IPS-20b (cell line): ENCODE data around the gene NR1H2.

Source experiments
- H3K27ac ChIP-seq: one replicate; pipeline ENCODE4 v1.5.1; 2013; ENCODE audit warnings: low read length
- H3K27me3 ChIP-seq: 2 replicates; pipeline ENCODE4 v1.6.1; 2013; ENCODE audit warnings: mild to moderate bottlenecking, low read length, inconsistent platforms; ENCODE audit not compliant: insufficient read depth
- H3K36me3 ChIP-seq: 2 replicates; pipeline ENCODE4 v1.6.1; 2013; ENCODE audit warnings: low read depth, mild to moderate bottlenecking, inconsistent platforms, low read length, moderate library complexity; ENCODE audit not compliant: insufficient read depth
- H3K4me1 ChIP-seq: 2 replicates; pipeline ENCODE4 v1.6.1; 2013; ENCODE audit warnings: mild to moderate bottlenecking, control low read depth, inconsistent platforms, low read length, moderate library complexity; ENCODE audit not compliant: insufficient read depth
- H3K4me3 ChIP-seq: 2 replicates; pipeline ENCODE4 v1.5.1; 2013; ENCODE audit warnings: mild to moderate bottlenecking, low read length, inconsistent platforms
- H3K9ac ChIP-seq: 2 replicates; pipeline ENCODE4 v1.6.1; 2013; ENCODE audit warnings: low read depth, mild to moderate bottlenecking, inconsistent platforms, low read length, moderate library complexity
- H3K9me3 ChIP-seq: 2 replicates; pipeline ENCODE4 v1.6.1; 2013; ENCODE audit warnings: mild to moderate bottlenecking, low read depth, low read length, inconsistent platforms; ENCODE audit not compliant: insufficient read depth

NR1H2 gene

DNA sequence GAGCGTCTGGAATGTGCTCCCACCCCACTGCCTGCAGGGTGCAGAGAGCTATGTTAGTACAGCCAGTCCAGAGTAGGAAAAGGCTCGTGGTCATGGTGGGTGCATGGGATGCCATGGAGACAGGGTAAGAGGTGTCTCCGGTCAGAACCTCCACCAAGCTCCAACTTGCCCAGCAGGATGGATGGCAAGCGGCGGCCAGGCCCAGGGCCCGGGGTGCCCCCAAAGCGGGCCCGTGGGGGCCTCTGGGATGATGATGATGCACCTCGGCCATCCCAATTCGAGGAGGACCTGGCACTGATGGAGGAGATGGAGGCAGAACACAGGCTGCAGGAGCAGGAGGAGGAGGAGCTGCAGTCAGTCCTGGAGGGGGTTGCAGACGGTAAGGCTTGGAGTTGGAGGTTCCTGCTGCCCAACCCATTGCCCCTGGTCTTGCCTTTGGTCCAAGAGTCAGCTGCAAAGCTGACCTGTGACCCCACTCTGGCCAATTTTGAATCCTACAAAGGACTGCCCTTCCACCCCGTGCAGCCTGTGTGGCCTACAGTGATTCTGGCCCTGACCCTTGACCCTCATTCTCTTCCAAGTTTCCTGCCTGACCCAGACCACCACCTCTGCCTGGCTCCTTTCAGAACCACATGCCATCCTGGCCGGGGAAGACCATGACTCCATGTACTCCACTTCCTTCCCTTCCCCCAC lies 22.6 kb downstream of the NR1H2 start:
- Histone ChIP-seq H3K9ac (no peak overlapping the region), H3K36me3 (peaks cover 36% of the 10 kb centered on the region), H3K27ac (no peak overlapping the region), H3K4me3 (no peak overlapping the region), H3K9me3 (no peaks in the 10 kb centered on the region), H3K4me1 (no peaks in the 10 kb centered on the region), H3K27me3 (no peaks in the 10 kb centered on the region)

DNA sequence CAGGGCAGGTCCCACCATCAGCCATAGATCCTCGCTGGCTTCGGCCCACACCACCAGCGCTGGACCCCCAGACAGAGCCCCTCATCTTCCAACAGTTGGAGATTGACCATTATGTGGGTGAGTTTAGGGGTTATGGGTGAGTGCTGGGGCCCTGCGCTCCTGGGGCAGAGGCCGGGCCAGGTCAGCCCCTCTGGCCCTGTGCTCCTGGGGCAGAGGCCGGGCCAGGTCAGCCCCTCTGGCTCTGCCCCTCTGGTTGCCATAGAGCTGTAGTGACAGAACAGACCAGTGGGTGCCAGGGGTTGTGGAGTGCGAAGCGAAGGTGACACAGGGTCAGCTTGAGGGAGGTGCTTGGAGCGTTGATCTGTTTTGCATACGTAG lies 23.1 kb downstream of the NR1H2 start:
- Histone ChIP-seq H3K27me3 (no peaks in the 10 kb centered on the region), H3K9me3 (no peaks in the 10 kb centered on the region), H3K9ac (no peak overlapping the region), H3K4me1 (no peaks in the 10 kb centered on the region), H3K4me3 (no peak overlapping the region), H3K36me3 (peaks cover 36% of the 10 kb centered on the region), H3K27ac (no peak overlapping the region)

DNA sequence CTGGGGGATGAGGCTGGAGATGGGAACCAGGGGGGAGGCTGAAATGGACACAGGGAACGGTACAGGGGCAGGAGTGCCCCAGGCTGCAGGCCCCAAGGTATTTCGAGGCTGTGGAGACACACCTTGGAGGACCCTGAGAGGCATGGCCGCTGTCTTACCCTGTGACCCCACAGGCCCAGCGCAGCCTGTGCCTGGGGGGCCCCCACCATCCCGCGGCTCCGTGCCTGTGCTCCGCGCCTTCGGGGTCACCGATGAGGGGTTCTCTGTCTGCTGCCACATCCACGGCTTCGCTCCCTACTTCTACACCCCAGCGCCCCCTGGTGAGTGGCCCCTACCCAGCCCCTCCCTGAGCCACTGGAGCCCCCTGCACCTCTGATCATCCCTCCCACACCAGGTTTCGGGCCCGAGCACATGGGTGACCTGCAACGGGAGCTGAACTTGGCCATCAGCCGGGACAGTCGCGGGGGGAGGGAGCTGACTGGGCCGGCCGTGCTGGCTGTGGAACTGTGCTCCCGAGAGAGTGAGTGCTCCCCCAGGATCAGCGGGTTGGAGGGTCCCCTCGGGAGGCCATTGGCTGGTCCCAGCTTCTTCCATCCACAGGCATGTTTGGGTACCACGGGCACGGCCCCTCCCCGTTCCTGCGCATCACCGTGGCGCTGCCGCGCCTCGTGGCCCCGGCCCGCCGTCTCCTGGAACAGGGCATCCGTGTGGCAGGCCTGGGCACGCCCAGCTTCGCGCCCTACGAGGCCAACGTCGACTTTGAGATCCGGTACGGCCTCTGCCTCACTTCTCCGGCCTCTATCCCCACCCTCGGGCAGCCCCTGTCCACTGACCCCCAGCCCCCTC lies 25.6 kb downstream of the NR1H2 start:
- Histone ChIP-seq H3K36me3 (peaks cover 53% of the 10 kb centered on the region), H3K9ac (no peak overlapping the region), H3K4me3 (no peak overlapping the region), H3K27ac (no peak overlapping the region), H3K4me1 (no peaks in the 10 kb centered on the region), H3K9me3 (no peaks in the 10 kb centered on the region), H3K27me3 (no peaks in the 10 kb centered on the region)

DNA sequence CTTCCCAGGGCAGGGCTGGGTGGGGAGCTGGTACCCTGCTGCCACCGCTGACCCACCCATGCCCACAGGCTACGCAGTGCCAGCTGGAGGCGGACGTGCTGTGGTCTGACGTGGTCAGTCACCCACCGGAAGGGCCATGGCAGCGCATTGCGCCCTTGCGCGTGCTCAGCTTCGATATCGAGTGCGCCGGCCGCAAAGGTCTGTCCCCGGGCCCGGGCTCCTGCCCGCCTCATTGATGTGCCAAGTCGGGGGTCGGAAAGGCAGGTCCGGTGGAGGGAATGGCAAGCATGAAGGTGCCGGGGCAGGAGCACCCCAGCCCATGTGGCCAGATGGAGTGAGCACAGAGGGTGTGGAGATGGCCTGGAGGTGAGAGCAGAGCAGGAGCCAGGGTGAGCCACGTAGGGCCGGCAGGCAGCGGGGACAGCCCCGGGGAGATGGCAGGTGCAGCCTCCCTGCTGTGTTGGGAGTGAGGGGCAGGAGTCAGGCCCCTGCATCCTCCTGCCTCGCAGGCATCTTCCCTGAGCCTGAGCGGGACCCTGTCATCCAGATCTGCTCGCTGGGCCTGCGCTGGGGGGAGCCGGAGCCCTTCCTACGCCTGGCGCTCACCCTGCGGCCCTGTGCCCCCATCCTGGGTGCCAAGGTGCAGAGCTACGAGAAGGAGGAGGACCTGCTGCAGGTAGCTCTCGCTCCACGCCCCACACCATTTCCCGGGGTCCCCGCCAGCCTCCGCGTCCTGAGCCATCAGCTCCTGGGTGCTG lies 26.5 kb downstream of the NR1H2 start:
- Histone ChIP-seq H3K4me3 (no peak overlapping the region), H3K36me3 (peaks cover 57% of the 10 kb centered on the region), H3K9me3 (no peaks in the 10 kb centered on the region), H3K4me1 (no peaks in the 10 kb centered on the region), H3K27ac (no peak overlapping the region), H3K9ac (no peak overlapping the region), H3K27me3 (no peaks in the 10 kb centered on the region)

DNA sequence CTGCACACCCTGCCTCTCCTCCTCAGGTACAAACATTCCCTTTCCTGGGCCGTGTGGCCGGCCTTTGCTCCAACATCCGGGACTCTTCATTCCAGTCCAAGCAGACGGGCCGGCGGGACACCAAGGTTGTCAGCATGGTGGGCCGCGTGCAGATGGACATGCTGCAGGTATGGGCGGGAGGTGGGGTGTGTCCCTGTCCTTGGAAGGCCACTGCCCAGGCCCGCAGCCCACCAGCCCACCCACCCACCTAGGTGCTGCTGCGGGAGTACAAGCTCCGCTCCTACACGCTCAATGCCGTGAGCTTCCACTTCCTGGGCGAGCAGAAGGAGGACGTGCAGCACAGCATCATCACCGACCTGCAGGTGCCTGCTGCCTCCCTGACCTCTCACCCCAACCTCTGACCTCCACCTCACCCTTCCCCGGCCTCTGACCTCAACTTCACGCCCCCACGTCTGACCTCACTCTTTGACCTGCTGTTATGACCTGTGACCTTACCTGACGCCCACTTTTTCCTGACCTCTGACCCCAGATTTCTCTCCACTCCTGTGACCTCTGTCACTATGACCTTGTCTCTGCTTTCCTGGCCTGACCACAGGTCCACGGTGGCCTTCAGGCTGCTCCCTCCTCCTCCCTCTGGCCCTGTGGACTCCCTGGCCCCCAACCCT lies 30.0 kb downstream of the NR1H2 start:
- H3K27me3 ChIP-seq, result no peaks in the 10 kb centered on the region
- H3K27ac ChIP-seq, result no peak overlapping the region
- no peaks in the 10 kb centered on the region for H3K4me1 ChIP-seq
- H3K4me3 ChIP-seq, result no peak overlapping the region
- no peak overlapping the region for H3K9ac ChIP-seq
- no peaks in the 10 kb centered on the region for H3K9me3 ChIP-seq
- peaks cover 77% of the 10 kb centered on the region for H3K36me3 ChIP-seq

DNA sequence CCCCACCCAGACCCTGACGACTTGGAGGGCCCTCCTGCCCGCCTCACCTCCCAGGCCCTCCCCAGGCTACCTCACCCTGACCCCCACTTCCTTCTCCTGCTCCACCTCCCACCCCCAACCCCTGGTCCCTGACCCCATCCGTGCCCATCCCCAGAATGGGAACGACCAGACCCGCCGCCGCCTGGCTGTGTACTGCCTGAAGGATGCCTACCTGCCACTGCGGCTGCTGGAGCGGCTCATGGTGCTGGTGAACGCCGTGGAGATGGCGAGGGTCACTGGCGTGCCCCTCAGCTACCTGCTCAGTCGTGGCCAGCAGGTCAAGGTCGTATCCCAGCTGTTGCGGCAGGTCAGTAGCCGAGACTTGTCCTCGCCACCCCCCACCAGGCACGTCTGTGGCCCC lies 30.6 kb downstream of the NR1H2 start:
- Histone ChIP-seq H3K27me3 (no peaks in the 10 kb centered on the region), H3K9ac (no peak overlapping the region), H3K27ac (no peak overlapping the region), H3K4me3 (no peak overlapping the region), H3K9me3 (no peaks in the 10 kb centered on the region), H3K36me3 (peaks cover 77% of the 10 kb centered on the region), H3K4me1 (no peaks in the 10 kb centered on the region)

DNA sequence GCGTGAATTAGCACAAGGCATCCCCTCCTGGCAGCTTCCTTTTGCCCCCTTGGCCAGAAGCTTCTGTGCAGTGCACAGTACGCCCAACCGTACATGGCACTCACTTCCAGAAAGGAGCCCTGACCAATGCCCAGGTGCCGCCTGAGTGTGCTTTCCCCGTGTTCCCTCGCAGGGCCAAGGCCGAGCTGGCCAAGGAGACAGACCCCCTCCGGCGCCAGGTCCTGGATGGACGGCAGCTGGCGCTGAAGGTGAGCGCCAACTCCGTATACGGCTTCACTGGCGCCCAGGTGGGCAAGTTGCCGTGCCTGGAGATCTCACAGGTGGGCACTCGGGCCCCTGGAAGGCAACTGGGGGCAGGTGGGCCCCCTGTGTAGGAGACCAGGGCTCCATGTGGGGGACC lies 33.1 kb downstream of the NR1H2 start:
- no peaks in the 10 kb centered on the region for H3K4me1 ChIP-seq
- no peak overlapping the region for H3K9ac ChIP-seq
- H3K36me3 ChIP-seq, result peaks cover 68% of the 10 kb centered on the region
- no peaks in the 10 kb centered on the region for H3K9me3 ChIP-seq
- H3K4me3 ChIP-seq, result no peak overlapping the region
- no peak overlapping the region for H3K27ac ChIP-seq
- no peaks in the 10 kb centered on the region for H3K27me3 ChIP-seq

DNA sequence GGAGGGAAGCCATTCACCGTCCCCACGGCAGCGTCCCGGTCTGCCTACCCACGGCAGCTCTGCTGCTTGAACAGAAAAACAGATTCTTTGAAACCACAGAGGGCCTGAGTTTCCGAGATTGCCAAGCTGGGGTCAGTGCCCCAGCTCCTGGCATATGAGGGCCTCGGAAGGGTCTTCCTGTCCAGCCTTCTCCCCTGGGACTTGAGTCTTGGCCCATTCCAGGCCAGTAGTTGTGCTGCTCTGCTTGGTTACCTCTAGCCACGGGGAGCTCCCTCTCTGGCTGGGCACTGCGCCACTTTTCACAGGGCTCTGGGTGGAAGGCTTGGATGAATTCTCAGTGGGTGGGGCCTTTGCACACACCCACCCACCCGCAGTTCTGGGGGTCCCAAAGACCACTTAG lies 33.9 kb downstream of the NR1H2 start:
- Histone ChIP-seq H3K9me3 (no peaks in the 10 kb centered on the region), H3K27ac (no peak overlapping the region), H3K4me3 (no peak overlapping the region), H3K36me3 (peaks cover 65% of the 10 kb centered on the region), H3K4me1 (no peaks in the 10 kb centered on the region), H3K9ac (no peak overlapping the region), H3K27me3 (no peaks in the 10 kb centered on the region)

DNA sequence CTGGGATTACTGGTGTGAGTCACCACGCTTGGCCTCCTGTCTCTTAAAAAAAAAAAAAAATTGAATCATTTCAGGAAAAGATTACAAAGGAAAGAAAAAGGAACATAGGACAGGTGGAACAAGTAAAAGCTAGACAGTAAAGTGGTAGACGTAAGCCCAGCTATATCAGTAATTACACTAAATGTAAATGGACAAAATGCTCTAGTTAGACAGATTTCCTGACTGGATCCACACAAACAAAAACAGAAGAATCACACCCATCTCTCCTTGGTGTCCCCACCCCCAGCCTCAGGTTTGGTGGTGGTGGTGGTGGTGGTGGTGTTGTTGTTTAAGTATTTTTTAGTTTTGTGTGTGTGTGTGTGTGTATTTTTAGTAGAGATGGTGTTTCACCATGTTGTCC lies 36.2 kb downstream of the NR1H2 start:
- Histone ChIP-seq H3K36me3 (peaks cover 45% of the 10 kb centered on the region), H3K4me1 (no peaks in the 10 kb centered on the region)

DNA sequence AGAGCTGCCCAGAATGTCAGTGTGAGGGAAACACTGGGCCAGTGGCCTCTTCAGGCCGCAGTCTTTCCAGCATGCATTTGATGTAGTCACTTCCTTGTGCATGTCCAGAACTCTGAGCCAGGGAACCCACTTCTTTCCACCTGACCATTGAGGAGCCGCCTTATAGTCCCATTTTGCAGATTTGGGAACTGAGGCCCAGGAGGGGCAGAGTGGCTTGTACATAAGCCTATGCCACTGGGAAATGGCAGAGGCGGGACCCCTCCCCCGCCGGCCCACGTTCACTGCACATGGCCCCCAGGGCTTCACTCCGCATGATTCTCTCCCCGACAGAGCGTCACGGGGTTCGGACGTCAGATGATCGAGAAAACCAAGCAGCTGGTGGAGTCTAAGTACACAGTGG lies 36.8 kb downstream of the NR1H2 start:
- Histone ChIP-seq H3K27ac (no peak overlapping the region), H3K27me3 (no peaks in the 10 kb centered on the region; the same call in 1 of the 2 replicates), H3K4me1 (no peaks in the 10 kb centered on the region; the same call in 1 of the 2 replicates), H3K4me3 (no peak overlapping the region), H3K9ac (no peak overlapping the region), H3K9me3 (no peaks in the 10 kb centered on the region), H3K36me3 (peaks cover 45% of the 10 kb centered on the region)

More for the DNA sequence above, 36.2 kb downstream of the NR1H2 start:
- Histone ChIP-seq H3K9ac (no peak overlapping the region), H3K27me3 (no peaks in the 10 kb centered on the region), H3K9me3 (no peaks in the 10 kb centered on the region), H3K4me3 (no peak overlapping the region), H3K27ac (no peak overlapping the region)

DNA sequence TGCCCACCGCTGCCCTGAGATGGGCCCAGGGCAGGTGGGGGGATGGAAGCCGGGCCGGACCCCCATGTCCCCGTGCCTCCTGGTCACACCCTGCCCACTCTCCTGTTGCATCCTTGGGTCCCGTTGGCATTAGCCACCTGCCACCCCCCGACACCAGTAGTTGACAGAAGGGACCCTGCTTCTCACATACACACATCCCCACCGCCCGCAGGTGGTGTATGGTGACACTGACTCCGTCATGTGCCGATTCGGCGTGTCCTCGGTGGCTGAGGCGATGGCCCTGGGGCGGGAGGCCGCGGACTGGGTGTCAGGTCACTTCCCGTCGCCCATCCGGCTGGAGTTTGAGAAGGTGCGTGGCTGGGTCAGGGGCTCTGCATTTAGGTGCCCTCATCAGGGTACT lies 37.3 kb downstream of the NR1H2 start:
- Histone ChIP-seq H3K27me3 (peaks cover 3% of the 10 kb centered on the region), H3K27ac (no peak overlapping the region), H3K36me3 (peaks cover 42% of the 10 kb centered on the region), H3K4me3 (no peak overlapping the region), H3K9me3 (no peaks in the 10 kb centered on the region), H3K4me1 (no peaks in the 10 kb centered on the region; the same call in 1 of the 2 replicates), H3K9ac (no peak overlapping the region)
